WTC11 (cell line): ENCODE data around the gene FAM135A.
"Not testable (repeated sequence)": the region's sequence is repeated elsewhere in the genome, so short reads cannot be mapped to it uniquely, and the experiment has no call there.

Experiments used
- CTCF ChIP-seq: fragments of 200-600 bp; IDR thresholded peaks from 2 replicates; pipeline ENCODE4 v1.8.0; 2022; ENCODE audit warnings: antibody characterized with exemption
- E2F1 ChIP-seq: sonication (generic); formaldehyde crosslinking; IDR thresholded peaks from 2 replicates; pipeline ENCODE4 v1.8.0; 2022; ENCODE audit warnings: mild to moderate bottlenecking, missing genetic modification reagents
- IRF2 ChIP-seq: sonication (generic); formaldehyde crosslinking; IDR thresholded peaks from 2 replicates; pipeline ENCODE4 v1.8.0; 2022; ENCODE audit warnings: low read depth, missing genetic modification reagents, borderline replicate concordance
- ZNF416 ChIP-seq: fragments of 250-450 bp; sonication (Bioruptor Pico); IDR thresholded peaks from 2 replicates; pipeline ENCODE4 v1.9.0; 2021; ENCODE audit warnings: mild to moderate bottlenecking, inconsistent platforms
- ZNF512 ChIP-seq: sonication (generic); formaldehyde crosslinking; IDR thresholded peaks from 2 replicates; pipeline ENCODE4 v1.8.1; 2022; ENCODE audit warnings: missing genetic modification reagents, borderline replicate concordance

- TF ChIP-seq CTCF; ZNF512 (CRISPR knock-in tag); E2F1 (CRISPR knock-in tag); IRF2 (CRISPR knock-in tag); ZNF416 (CRISPR knock-in tag): not testable (repeated sequence)
Observed at GRCh38 chr6:70607371-70607770, 194.1 kb downstream of the FAM135A start.
